K562 (cell line): ENCODE data around the gene CENPN. TPM values are rescaled to one million over a fixed set of nuclear protein-coding genes. Genes with fewer than 3 reads are reported as not detected.

Source experiments
- ATAC-seq: fragments of 200-7000 bp; cut with Tn5 transposase; 3 replicates; pipeline ENCODE4 v1.9.1; 2020; ENCODE audit warnings: moderate library complexity
- BruUV-seq: library from RNA; stranded (reverse); fragments of 400-500 nt; replicated peaks from 2 replicates; lab custom pipeline; 2021; lab: Mats Ljungman, UMichigan
- CTCF ChIA-PET: fragments of 300-600 bp; formaldehyde crosslinking; extraction: SDS; loops from one replicate; lab custom pipeline; 2021; ENCODE audit warnings: low intra/inter-chr PET ratio; lab: Yijun Ruan, JAX
- POLR2A ChIA-PET: fragments of 300-600, 350-650 bp; sonication (Branson Sonifier 250); formaldehyde crosslinking; extraction: SDS; loops from one replicate; lab custom pipeline; 2021; ENCODE audit warnings: antibody characterized with exemption, inconsistent platforms; lab: Yijun Ruan, JAX
- DNase-seq, 4 experiments: peaks; one replicate each; pipeline versions ENCODE4 v3.0.0 to v3.0.0-alpha.2; 2011 to 2018; ENCODE audit warnings: low spot score in 3 of 4, mixed read lengths in 3 of 4; ENCODE audit errors: extremely low read depth in 1 of 4
- FAIRE-seq: peaks from 2 replicates; lab custom pipeline; 2011; peaks lifted over from hg19 to GRCh38; lab: Jason Lieb, UNC
- H2AFZ ChIP-seq: 2 replicates; pipeline ENCODE4 v1.6.0; 2011; ENCODE audit warnings: low read depth, low read length, control low read depth, inconsistent platforms
- H3K27ac ChIP-seq: fragments of 200-600 bp; 3 replicates; pipeline ENCODE4 v1.8.0; 2011; ENCODE audit warnings: low read depth, mild to moderate bottlenecking, control low read depth, inconsistent platforms, low read length, moderate library complexity, mixed read lengths; ENCODE audit errors: extremely low read depth
- H3K27me3 ChIP-seq, 2 experiments: fragments of 300-600 bp in 1 of 2; 2 replicates in 1 of 2; 3 replicates in 1 of 2; pipeline versions ENCODE4 v1.6.0 to v1.8.0; 2011; ENCODE audit warnings: inconsistent platforms in 2 of 2, low read length in 2 of 2, mild to moderate bottlenecking in 1 of 2, mixed read lengths in 1 of 2, moderate library complexity in 1 of 2; ENCODE audit not compliant: control insufficient read depth in 2 of 2, insufficient read depth in 2 of 2
- H3K36me3 ChIP-seq: fragments of 300-600 bp; 3 replicates; pipeline ENCODE4 v1.8.0; 2011; ENCODE audit warnings: mild to moderate bottlenecking, low read length, inconsistent platforms; ENCODE audit not compliant: control insufficient read depth, insufficient read depth
- H3K4me1 ChIP-seq, 2 experiments: fragments of 200-600 bp in 1 of 2; replicated peaks in 1 of 2; 2 replicates in 1 of 2; 3 replicates in 1 of 2; pipeline versions ENCODE4 v1.5.1 to v1.8.0; 2011; ENCODE audit warnings: inconsistent platforms in 2 of 2, low read length in 2 of 2, mild to moderate bottlenecking in 1 of 2, mixed read lengths in 1 of 2, moderate library complexity in 1 of 2; ENCODE audit not compliant: control insufficient read depth in 2 of 2, insufficient read depth in 2 of 2
- H3K4me2 ChIP-seq: 2 replicates; pipeline ENCODE4 v1.6.1; 2011; ENCODE audit warnings: low read length, control low read depth, inconsistent platforms, mixed read lengths; ENCODE audit not compliant: insufficient read depth
- H3K4me3 ChIP-seq: fragments of 200-600 bp; sonication (generic), shearing (Covaris generic); 2 replicates; pipeline ENCODE4 v1.5.1; 2016; ENCODE audit warnings: control low read depth, inconsistent platforms
- H3K79me2 ChIP-seq: fragments of 200-600 bp; 3 replicates; pipeline ENCODE4 v1.8.0; 2011; ENCODE audit warnings: low read length, inconsistent platforms; ENCODE audit not compliant: control insufficient read depth, insufficient read depth
- H3K9ac ChIP-seq, 2 experiments: 2 replicates each; pipeline versions ENCODE4 v1.6.0 to v1.6.1; 2011; ENCODE audit warnings: low read depth in 2 of 2, low read length in 2 of 2, control low read depth in 1 of 2, inconsistent platforms in 1 of 2, mild to moderate bottlenecking in 1 of 2, mixed read lengths in 1 of 2; ENCODE audit not compliant: insufficient read depth in 1 of 2
- H3K9me1 ChIP-seq: one replicate; pipeline ENCODE4 v1.6.0; 2011; ENCODE audit warnings: inconsistent platforms, mild to moderate bottlenecking, low read length, moderate library complexity; ENCODE audit not compliant: control insufficient read depth, insufficient read depth
- H3K9me3 ChIP-seq: replicated peaks from 2 replicates; pipeline ENCODE4 v1.5.1; 2011; ENCODE audit warnings: low read depth, low read length, inconsistent platforms; ENCODE audit not compliant: control insufficient read depth, insufficient read depth
- H4K20me1 ChIP-seq: replicated peaks from 2 replicates; pipeline ENCODE4 v1.6.1; 2011; ENCODE audit warnings: low read length, inconsistent platforms, mixed read lengths; ENCODE audit not compliant: control insufficient read depth, insufficient read depth
- BACH1 ChIP-seq: fragments of 200-800 bp; sonication (Bioruptor generic); IDR thresholded peaks from 2 replicates; pipeline ENCODE4 v1.6.1; 2016; ENCODE audit warnings: missing genetic modification characterization, missing compliant biosample characterization
- BDP1 ChIP-seq: IDR thresholded peaks from 3 replicates; pipeline ENCODE4 v1.6.1; 2011; ENCODE audit not compliant: insufficient read length, insufficient read depth
- CHD1 ChIP-seq: fragments of 200-600 bp; sonication (generic); IDR thresholded peaks from one replicate; pipeline ENCODE4 v1.6.1; 2012; ENCODE audit warnings: mild to moderate bottlenecking, moderate library complexity, low read length, inconsistent platforms
- CHD2 ChIP-seq: IDR thresholded peaks from 2 replicates; pipeline ENCODE4 v1.6.1; 2011; ENCODE audit warnings: low read depth, low read length
- HMG20B ChIP-seq: fragments of 250-450 bp; sonication (Bioruptor Pico); IDR thresholded peaks from 2 replicates; pipeline ENCODE4 v1.5.0; 2021; ENCODE audit warnings: mild to moderate bottlenecking
- HMGN3 ChIP-seq: IDR thresholded peaks from 2 replicates; pipeline ENCODE4 v1.6.1; 2011; ENCODE audit warnings: borderline replicate concordance, low read depth, mild to moderate bottlenecking, mixed read lengths, low read length; ENCODE audit not compliant: insufficient read length; ENCODE audit errors: extremely low read depth
- KDM1A ChIP-seq, 2 experiments: fragments of 450-650 bp; IDR thresholded peaks; 2 replicates each; pipeline ENCODE4 v1.6.1; 2016; ENCODE audit warnings: mild to moderate bottlenecking in 2 of 2
- KDM4B ChIP-seq, 2 experiments: fragments of 450-650 bp in 1 of 2; sonication (generic) in 1 of 2; IDR thresholded peaks; 2 replicates each; pipeline ENCODE4 v1.6.1; 2016 to 2017; ENCODE audit warnings: borderline replicate concordance in 2 of 2, antibody characterized with exemption in 1 of 2, low read depth in 1 of 2, mild to moderate bottlenecking in 1 of 2
- MTF1 ChIP-seq: fragments of 250-450 bp; sonication (Bioruptor Pico); IDR thresholded peaks from 2 replicates; pipeline ENCODE4 v1.9.0; 2021; ENCODE audit warnings: moderate library complexity, mild to moderate bottlenecking, inconsistent platforms, borderline replicate concordance
- NCOA6 ChIP-seq: fragments of 450-650 bp; IDR thresholded peaks from 2 replicates; pipeline ENCODE4 v1.6.1; 2017; ENCODE audit warnings: mild to moderate bottlenecking
- NFATC3 ChIP-seq: fragments of 450-650 bp; IDR thresholded peaks from 2 replicates; pipeline ENCODE4 v1.6.1; 2017; ENCODE audit warnings: mild to moderate bottlenecking
- PYGO2 ChIP-seq: fragments of 450-650 bp; IDR thresholded peaks from 2 replicates; pipeline ENCODE4 v1.6.1; 2016; ENCODE audit warnings: mild to moderate bottlenecking, missing genetic modification characterization, moderate library complexity, missing compliant biosample characterization
- SIN3B ChIP-seq: fragments of 450-650 bp; IDR thresholded peaks from 2 replicates; pipeline ENCODE4 v1.6.1; 2017; ENCODE audit warnings: low read depth, mild to moderate bottlenecking, moderate library complexity
- SMARCA4 ChIP-seq: fragments of 450-650 bp; IDR thresholded peaks from 2 replicates; pipeline ENCODE4 v1.6.1; 2016
- XRCC5 ChIP-seq: fragments of 200-400 bp; formaldehyde crosslinking; IDR thresholded peaks from 2 replicates; pipeline ENCODE4 v1.6.1; 2017; ENCODE audit warnings: low read depth, mild to moderate bottlenecking, low read length
- ZHX1 ChIP-seq: fragments of 150-350 bp; conservative IDR thresholded peaks from 2 replicates; pipeline ENCODE4 v1.6.1; 2014; ENCODE audit warnings: low read length
- ZNF253 ChIP-seq: fragments of 250-450 bp; sonication (Bioruptor Pico); conservative IDR thresholded peaks from 2 replicates; pipeline ENCODE4 v1.6.1; 2021; ENCODE audit warnings: mild to moderate bottlenecking
- WGBS: fragments of 100-300 bp; shearing (Covaris generic); methylation state at CpG from one replicate; pipeline ENCODE4 v1.1.6; 2016; ENCODE audit warnings: low coverage, mixed read lengths; ENCODE audit not compliant: insufficient coverage; ENCODE audit errors: missing lambda C conversion rate; 5-methylcytosine and 5-hydroxymethylcytosine counted together
- in situ Hi-C: fragments of 300-500 bp; cut with MboI; formaldehyde crosslinking; loops from 4 replicates; pipeline ENCODE4 v1.15.0; 2018; ENCODE audit warnings: inconsistent platforms, mixed read lengths
- intact Hi-C: fragments of 100-400 bp; cut with micrococcal nuclease; formaldehyde crosslinking; loops from 2 replicates; pipeline ENCODE4 v1.14.2; 2022
- polyA plus RNA-seq, 8 experiments: library from polyadenylated mRNA; depleted of rRNA in 4 of 8; stranded (reverse) in 5 of 8; unstranded in 3 of 8; fragments of >200 nt; fragmentation: Nextera tagmentation in 2 of 8; fragmentation: Illumina TruSeq in 1 of 8; extraction: Ambion mirVana in 2 of 8; extraction: Trizol in 1 of 8; gene quantifications; 2 replicates each; pipeline versions ENCODE4 v1.2.1 to v1.2.3, GENCODE V29; 2011 to 2014; ENCODE audit warnings: inconsistent platforms in 1 of 8, missing spikeins in 1 of 8
- total RNA-seq, 7 experiments: library from RNA; depleted of rRNA in 6 of 7; stranded (reverse); fragments of >200 nt in 6 of 7; fragmentation: Illumina TruSeq in 2 of 7; extraction: Trizol in 2 of 7; gene quantifications; 2 replicates each; pipeline versions ENCODE4 v1.2.1 to v1.2.3, GENCODE V29; 2011 to 2021; ENCODE audit warnings: low replicate concordance in 1 of 7
- TF ChIP-seq, protein P1 (sequence below): conservative IDR thresholded peaks from 2 replicates; pipeline ENCODE4 v1.6.1; 2011; ENCODE audit warnings: low read depth, mild to moderate bottlenecking, low read length; ENCODE audit not compliant: control insufficient read depth

CENPN gene
- total and polyA plus RNA-seq, 9 of the 15 experiments (the other 6 are each of a cell fraction or from before 2014, with no cell fraction given) = 92.3 to 384 (median 140) TPM

DNA sequence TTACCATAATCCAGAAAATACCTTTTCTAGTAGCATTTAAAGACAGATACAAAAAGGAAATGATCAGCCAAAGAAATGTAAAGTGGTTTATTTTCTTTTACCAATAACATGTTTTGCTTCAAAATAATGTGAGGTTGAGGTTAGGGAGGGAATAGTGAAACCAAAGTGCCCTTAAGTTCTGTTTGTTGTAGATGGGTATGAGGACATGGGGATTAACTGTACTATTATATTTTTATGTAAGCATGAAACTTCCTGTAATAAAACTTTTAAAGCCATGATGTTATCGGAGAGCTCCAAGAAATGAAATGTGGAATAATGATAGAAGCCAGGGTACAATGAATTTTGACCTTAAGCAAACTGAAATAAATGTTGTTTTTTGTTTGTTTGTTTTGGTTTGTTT is 60.2 kb downstream of the CENPN start:
- no peaks in the 10 kb centered on the region for H3K79me2 ChIP-seq
- ATAC-seq (no peak), FAIRE-seq (no peak), DNase-seq (no peak)
- no peaks in the 10 kb centered on the region for H3K9me1 ChIP-seq
- 22% methylated on average over 1 of the region's 1 CpG for WGBS
- H3K4me2 ChIP-seq = no peak overlapping the region
- no peaks in the 10 kb centered on the region for H3K27me3 ChIP-seq
- no peaks in the 10 kb centered on the region for H3K9me3 ChIP-seq
- no peak overlapping the region for H3K27ac ChIP-seq
- ChIA-PET CTCF (no interaction called here), POLR2A (interaction anchor here (0.5 to 1.0 kb wide), 3 partner anchors 9 to 194 kb away, joined by 3 to 6 read pairs (median 3); partner anchors contain the start of gene C16orf46)
- in situ Hi-C loops = no loop called here
- intact Hi-C loops = no loop called here
- TF ChIP-seq CHD1 (no peak), BACH1 (tag) (no peak), KDM4B (IDR thresholded peaks at IDR 0.05; ENCODE audit: borderline replicate concordance in 2 of 2, low read depth in 1 of 2) (no peak), HMG20B (CRISPR knock-in tag) (no peak), ZNF253 (CRISPR knock-in tag) (no peak), NCOA6 (no peak), ZHX1 (no peak), SMARCA4 (no peak), CHD2 (no peak), XRCC5 (no peak), BDP1 (no peak), SIN3B (no peak), MTF1 (CRISPR knock-in tag) (no peak), HMGN3 (no peak), PYGO2 (tag) (no peak), NFATC3 (no peak), KDM1A (IDR thresholded peaks at IDR 0.05) (no peak)
- TF ChIP-seq, protein P1, sequence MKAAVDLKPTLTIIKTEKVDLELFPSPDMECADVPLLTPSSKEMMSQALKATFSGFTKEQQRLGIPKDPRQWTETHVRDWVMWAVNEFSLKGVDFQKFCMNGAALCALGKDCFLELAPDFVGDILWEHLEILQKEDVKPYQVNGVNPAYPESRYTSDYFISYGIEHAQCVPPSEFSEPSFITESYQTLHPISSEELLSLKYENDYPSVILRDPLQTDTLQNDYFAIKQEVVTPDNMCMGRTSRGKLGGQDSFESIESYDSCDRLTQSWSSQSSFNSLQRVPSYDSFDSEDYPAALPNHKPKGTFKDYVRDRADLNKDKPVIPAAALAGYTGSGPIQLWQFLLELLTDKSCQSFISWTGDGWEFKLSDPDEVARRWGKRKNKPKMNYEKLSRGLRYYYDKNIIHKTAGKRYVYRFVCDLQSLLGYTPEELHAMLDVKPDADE = no peak
- no peak overlapping the region for H3K9ac ChIP-seq
- no TSS peak for BruUV-seq
- H2AFZ ChIP-seq = no peak overlapping the region
- no peaks in the 10 kb centered on the region for H4K20me1 ChIP-seq
- no peaks in the 10 kb centered on the region for H3K36me3 ChIP-seq
- peaks cover 3 to 6% of the 10 kb centered on the region in 2 experiments; a peak in 3 of 5 replicates for H3K4me1 ChIP-seq
- H3K4me3 ChIP-seq = no peak overlapping the region
